ENCODE results near the gene MOB1A. TPM values are rescaled to one million over a fixed set of nuclear protein-coding genes. Genes with fewer than 3 reads are reported as not detected.
"Not testable (repeated sequence)": the region's sequence is repeated elsewhere in the genome, so short reads cannot be mapped to it uniquely, and the experiment has no call there.

The MOB1A gene
- total RNA-seq, 4 donors from 2014 or later = 63.0 to 161 (median 95.3) TPM

DNA sequence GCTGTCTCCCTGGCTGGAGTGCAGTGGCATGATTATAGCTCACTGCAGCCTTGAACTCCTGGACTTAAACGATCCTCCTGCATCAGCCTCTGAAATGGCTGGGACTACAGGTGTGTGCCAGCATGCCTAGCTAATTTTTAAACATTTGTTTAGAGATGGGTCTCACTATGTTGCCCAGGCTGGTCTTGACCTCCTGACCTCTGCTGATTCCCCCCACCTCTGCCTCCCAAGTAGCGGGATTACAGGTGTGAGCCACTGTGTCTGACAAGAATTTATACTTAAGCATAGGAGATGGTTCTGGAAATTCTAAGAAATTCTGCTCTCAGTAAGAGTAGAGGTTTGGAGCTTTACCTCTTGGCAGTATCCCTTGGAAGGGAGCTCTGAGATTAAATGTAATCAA lies 38.0 kb upstream of the MOB1A start:
- Histone ChIP-seq H3K36me3 (no peaks in the 10 kb centered on the region), H3K4me1 (no peaks in the 10 kb centered on the region), H3K27ac (no peak overlapping the region), H3K4me3 (no peak overlapping the region), H3K9me3 (no peaks in the 10 kb centered on the region), H3K27me3 (no peaks in the 10 kb centered on the region)
- intact Hi-C loops (cut with DNase I; ENCODE audit: low total_unique reads) = no loop called here
- no peak for DNase-seq
- no peak for TF ChIP-seq POLR2A (IDR thresholded peaks at IDR 0.05)
- TF ChIP-seq, protein P1, sequence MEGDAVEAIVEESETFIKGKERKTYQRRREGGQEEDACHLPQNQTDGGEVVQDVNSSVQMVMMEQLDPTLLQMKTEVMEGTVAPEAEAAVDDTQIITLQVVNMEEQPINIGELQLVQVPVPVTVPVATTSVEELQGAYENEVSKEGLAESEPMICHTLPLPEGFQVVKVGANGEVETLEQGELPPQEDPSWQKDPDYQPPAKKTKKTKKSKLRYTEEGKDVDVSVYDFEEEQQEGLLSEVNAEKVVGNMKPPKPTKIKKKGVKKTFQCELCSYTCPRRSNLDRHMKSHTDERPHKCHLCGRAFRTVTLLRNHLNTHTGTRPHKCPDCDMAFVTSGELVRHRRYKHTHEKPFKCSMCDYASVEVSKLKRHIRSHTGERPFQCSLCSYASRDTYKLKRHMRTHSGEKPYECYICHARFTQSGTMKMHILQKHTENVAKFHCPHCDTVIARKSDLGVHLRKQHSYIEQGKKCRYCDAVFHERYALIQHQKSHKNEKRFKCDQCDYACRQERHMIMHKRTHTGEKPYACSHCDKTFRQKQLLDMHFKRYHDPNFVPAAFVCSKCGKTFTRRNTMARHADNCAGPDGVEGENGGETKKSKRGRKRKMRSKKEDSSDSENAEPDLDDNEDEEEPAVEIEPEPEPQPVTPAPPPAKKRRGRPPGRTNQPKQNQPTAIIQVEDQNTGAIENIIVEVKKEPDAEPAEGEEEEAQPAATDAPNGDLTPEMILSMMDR (IDR thresholded peaks at IDR 0.05) = no peak

DNA sequence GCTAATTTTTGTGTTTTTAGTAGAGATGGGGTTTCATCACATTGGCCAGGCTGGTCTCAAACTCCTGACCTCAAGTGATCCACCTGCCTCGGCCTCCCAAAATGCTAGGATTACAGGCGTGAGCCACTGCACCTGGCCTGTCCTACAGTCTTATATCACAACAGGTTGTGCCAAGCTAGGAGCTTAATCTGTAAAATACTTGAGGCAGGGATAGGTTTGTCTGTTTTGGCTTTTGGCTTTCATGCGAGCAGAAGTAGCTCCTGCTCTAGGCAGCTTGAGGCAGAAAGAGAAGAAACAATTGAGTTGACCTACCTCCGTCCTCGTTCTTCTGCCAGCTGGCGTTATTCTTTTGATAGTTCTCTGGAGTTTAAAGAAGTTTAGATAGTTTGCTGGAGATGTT lies 37.1 kb upstream of the MOB1A start:
- intact Hi-C loops (cut with DNase I; ENCODE audit: low total_unique reads); H3K27me3 ChIP-seq; H3K4me1 ChIP-seq; H3K36me3 ChIP-seq; H3K9me3 ChIP-seq; H3K27ac ChIP-seq; DNase-seq; H3K4me3 ChIP-seq: not testable (repeated sequence)

DNA sequence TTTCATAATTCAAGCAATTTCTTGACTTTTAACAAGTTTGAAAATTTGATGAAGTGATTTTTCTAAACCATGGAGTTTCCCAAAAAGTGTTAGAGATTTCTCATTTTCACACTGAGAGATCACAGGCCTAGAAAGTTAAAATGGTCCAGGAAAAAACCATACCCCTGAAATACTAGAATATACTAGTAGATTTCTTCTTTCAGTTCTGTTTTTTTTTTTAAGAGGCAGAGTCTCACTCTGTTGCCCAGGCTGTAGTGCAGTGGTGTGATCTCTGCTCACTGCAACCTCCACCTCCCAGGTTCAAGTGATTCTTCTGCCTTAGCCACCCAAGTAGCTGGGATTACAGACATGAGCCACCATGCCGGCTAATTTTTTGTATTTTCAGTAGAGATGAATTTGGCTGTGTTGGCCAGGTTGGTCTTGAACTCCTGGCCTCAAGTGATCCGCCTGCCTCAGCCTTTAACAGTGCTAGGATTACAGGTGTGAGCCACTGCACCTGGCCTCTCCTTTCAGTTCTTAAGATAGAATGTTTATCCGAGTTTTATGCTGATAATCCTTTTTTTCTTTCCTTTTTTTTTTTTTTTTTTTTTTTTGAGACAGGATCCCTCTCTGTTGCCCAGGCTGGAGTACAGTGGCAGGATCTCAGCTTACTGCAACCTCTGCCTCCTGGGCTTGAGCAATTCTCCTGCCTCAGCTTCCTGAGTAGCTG lies 34.2 kb upstream of the MOB1A start:
- Histone ChIP-seq H3K4me3 (no peak overlapping the region), H3K36me3 (no peaks in the 10 kb centered on the region), H3K27me3 (no peaks in the 10 kb centered on the region), H3K27ac (no peak overlapping the region), H3K9me3 (no peaks in the 10 kb centered on the region), H3K4me1 (no peaks in the 10 kb centered on the region)
- intact Hi-C loops (cut with DNase I; ENCODE audit: low total_unique reads) = no loop called here
- no peak for TF ChIP-seq POLR2A (IDR thresholded peaks at IDR 0.05)
- TF ChIP-seq, protein P1 (IDR thresholded peaks at IDR 0.05) = no peak
- no peak for DNase-seq

DNA sequence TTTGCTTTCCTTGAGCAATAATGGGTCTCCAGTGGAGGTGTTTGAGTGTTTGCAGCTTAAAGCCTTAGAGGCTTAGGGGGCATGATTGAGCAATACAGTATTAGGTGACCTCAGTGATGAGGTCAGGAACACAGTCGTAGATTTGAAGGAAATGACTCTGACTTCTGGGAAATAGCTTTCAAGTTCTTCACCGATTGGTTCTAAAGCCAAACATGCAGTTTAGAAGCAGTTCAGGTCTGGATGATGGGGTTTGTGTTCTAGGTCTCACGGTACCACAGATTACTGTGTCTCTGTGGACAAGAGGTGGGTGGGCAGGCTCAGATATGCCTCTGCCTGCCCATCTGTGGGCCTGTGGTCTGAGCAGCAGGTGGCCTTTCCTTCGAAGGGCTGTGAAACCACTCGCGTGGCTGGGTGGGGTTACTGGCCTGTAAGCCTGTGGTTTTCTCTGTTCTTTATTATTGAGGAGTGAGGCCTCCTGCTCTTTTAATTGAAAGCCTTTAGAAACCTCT lies 27.6 kb upstream of the MOB1A start:
- H3K27ac ChIP-seq = peak overlapping the region in 1 of 2 donors; percentile 36
- intact Hi-C loops (cut with DNase I; ENCODE audit: low total_unique reads) = no loop called here
- no peak overlapping the region for H3K4me3 ChIP-seq
- no peaks in the 10 kb centered on the region for H3K27me3 ChIP-seq
- no peak for DNase-seq
- no peaks in the 10 kb centered on the region for H3K36me3 ChIP-seq
- TF ChIP-seq POLR2A (IDR thresholded peaks at IDR 0.05) = no peak
- TF ChIP-seq, protein P1 (IDR thresholded peaks at IDR 0.05) = no peak
- peaks cover 0 to 7% of the 10 kb centered on the region in 2 donors for H3K4me1 ChIP-seq
- H3K9me3 ChIP-seq = no peaks in the 10 kb centered on the region

DNA sequence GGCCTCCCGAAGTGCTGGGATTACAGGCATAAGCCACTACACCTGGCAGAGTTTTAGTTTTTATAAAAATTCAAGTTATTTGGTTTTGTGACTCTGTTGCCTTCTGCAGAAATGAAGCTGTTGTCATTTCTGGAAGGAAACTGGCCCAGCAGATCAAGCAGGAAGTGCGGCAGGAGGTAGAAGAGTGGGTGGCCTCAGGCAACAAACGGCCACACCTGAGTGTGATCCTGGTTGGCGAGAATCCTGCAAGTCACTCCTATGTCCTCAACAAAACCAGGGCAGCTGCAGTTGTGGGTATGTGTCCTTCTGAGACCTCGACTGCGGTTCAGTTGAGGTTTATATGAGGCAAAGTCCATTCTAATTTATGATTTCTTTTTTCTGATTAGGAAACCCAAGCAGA lies 26.9 kb upstream of the MOB1A start:
- no peak for DNase-seq
- peak overlapping the region; percentile 4 to 36 for H3K27ac ChIP-seq
- intact Hi-C loops (cut with DNase I; ENCODE audit: low total_unique reads) = no loop called here
- no peaks in the 10 kb centered on the region for H3K36me3 ChIP-seq
- H3K9me3 ChIP-seq = no peaks in the 10 kb centered on the region
- H3K4me3 ChIP-seq = no peak overlapping the region
- TF ChIP-seq, protein P1 (IDR thresholded peaks at IDR 0.05) = no peak
- TF ChIP-seq POLR2A (IDR thresholded peaks at IDR 0.05) = no peak
- H3K27me3 ChIP-seq = no peaks in the 10 kb centered on the region
- peaks cover 0 to 7% of the 10 kb centered on the region in 2 donors for H3K4me1 ChIP-seq

All from uterus (tissue), 4 donors.